8988T (cell line): Measurements from ENCODE around the gene LARGE1.

ENCODE experiments used
- DNase-seq: peaks from one replicate; pipeline ENCODE4 v3.0.0; 2011

Gene LARGE1

DNA sequence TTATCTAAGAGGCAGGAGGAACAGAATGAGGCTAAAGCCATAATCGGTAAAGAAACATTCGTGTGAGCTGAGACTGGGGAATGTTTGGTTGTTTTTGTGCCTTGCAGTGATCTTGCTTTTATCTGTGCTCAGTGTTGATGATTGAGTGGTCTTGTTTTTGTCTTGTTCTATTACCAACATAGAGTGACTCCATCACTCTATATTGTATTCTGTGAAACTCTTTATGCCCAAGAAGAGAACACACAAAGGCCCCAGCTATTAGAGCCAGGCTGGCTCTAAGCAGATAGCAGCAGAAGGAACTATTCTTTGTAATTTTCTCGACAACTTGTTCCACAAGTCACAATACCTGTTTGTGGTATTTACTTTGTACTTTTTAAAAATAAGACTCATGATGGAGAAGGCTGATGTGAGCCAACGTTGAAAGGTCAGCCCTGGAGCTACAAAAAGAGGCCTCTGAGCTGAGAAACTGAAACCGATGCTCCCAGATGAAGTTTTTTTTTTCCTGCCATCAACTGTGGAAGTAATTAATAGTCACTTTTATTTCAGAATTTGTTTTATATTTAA is 68.4 kb downstream of the LARGE1 start:
- no peak for DNase-seq

DNA sequence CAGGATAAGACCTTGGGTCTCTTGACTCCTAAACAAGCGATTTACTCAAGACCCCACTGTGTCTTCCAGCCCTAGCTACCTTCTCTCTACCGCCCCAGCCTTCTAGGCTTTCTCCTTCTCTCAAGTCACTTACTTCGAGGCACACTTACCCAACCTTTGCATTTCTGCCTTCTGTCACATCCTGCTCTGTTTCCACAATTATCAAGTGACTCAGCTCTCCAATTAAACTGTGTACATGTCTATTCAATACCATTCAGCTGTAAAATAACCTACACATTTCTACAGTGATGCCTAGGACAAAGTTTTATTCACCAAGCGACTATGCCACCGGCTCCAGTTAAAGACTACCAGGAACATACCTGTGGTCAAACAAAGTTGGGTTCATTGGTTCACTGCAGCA is 69.0 kb downstream of the LARGE1 start:
- no peak for DNase-seq

DNA sequence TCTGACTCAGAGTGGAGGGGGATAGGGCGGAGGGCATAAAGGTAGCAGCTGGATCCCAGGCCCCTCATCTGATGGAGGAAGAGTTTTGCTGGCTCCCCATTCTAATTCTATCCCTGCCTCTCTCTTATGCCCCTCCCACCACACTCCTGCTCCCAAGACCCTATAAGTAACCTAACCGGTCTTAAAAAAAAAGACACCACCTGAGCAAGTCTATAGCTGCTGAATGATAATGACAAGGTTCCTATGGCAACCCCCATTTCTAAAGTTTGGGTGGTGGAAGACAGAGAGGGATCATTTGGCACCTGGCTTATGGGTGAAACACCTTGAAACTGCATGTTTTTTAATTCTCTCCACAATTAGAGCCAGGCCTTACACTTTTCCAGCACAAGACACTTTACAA is 69.6 kb downstream of the LARGE1 start:
- DNase-seq = no peak

DNA sequence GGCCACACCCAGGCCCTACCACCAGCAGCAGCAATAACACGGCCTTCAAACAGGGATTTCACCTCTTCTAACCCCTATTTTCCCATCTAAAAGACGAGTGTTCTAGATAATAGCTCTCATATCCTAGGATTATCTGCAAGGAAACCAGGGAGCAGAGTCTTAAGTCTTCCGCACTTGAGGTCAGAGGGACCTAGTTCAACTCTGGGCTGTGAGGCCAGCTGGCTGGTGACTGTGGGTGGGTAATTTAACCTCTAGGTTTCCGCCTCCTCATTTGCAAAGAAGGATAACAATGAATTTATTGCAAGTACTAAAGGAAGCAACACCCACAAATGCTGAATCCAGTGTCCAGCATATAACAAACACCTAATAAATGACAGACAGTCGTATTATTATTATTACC is 70.1 kb downstream of the LARGE1 start:
- DNase-seq = no peak

DNA sequence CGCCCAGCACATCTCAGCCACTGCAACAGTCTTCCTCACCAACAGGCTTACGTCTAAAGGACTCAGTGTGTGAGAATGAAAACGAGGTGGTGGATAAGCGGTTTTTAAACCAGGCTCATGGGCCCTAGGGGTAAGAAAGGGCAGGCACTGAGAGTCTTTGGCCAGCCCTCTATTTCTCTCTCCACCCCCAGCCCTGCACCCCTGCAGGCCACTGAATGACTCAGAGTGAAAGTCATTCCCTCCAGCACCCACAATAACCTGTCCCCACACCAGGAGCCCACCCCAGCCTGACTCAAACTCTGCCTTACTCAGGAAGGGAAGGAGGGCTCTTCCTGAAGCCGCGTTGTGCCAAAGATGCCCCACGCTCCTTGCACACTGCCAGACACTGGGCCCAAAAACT is 72.0 kb downstream of the LARGE1 start:
- no peak for DNase-seq

DNA sequence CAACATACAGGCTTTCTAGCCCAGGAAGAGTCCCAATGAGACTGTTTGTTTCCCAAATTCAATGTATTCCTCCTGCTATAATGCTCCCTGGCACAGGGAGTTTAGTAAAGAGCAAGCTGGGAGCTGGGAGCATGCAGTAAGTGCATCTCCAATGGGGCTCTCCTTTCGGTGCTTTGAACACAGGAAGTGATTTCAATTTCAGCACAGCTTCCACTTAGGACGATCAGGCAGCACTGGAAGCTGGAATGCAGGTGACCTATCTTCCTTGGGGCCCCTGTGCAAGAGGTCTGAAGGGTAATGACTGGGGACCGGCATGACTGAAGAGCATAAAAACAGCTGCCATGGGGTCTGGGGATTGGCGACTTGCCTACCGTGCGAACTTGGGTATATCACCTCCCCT is 76.0 kb downstream of the LARGE1 start:
- no peak for DNase-seq

DNA sequence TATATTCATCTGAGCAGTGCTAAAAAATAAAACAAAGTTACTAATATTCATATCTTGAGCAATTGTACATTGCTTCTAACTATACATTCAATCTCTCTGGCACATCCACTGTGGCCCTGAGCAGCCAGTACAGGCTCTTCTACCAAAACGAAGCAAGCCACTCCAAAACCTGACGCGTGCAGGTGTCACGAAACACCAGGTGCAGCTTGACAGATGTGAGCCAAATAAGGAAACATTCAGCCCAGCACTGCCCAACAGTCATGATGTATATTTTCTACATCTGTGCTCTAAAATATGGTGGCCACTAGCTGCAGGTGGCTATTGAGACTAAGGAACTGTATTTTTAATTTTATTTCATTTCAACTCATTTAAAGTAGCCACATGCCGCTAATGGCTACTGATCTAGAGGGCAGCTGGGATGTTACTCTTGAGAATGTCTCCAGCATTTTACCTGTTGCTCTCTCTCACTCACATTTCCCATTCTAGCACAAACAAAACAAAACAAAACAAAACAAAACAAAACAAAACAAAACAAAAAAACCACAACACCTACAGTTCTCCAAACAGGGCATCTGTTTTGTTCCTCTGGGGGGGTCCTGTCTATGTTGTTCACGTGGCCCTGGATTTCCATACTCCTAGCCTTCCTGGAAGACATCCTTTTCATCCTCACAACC is 77.7 kb downstream of the LARGE1 start:
- no peak for DNase-seq

DNA sequence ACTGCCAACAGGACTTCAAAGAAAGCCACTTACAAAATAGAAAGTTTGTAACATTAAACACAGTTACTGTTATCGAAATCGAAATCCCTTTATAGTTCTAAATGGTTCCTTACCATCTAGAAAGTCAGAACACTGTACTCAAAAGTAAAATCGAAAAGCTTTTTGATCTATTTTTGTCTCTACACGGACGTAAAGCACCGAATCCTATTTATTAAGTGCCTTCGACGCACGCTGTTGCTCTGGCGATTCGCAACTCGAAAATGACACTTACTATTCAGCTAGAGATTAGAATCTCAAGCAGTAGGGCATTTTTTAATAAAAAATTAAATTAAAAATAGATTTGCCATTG is 78.3 kb downstream of the LARGE1 start:
- no peak for DNase-seq

DNA sequence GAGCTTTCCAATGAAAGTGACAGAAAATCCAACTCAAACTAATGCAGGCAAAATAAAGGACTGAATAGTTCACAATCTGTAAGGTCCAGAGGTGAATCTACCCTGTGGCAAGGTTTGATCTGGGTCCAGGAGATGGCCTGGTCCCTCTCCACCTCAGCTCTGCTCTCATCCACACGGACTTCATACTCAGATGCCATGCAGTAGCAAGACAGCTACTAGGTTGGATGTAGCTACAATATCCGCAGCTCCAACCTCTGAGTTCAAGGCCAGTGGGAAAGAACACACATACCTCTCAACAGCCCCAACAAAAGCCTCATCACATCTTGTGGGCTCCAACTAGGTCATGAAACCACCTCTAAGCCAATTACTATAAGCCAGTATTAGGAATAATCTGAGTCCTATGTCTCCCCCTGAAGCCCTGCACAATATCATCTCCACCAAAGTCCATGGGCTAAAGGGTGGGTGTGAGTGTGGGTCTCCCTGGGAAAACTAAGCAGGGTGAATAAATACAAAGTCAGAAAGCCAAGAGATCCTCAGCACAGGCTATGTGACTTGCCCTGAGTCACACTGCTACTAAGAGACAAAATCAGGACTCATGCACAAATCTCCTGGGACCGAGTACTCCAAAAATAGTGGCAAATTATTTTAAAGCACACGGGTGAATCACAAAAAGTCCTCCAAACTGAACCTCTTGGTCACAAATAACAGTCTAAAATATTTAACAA is 78.8 kb downstream of the LARGE1 start:
- DNase-seq = no peak

DNA sequence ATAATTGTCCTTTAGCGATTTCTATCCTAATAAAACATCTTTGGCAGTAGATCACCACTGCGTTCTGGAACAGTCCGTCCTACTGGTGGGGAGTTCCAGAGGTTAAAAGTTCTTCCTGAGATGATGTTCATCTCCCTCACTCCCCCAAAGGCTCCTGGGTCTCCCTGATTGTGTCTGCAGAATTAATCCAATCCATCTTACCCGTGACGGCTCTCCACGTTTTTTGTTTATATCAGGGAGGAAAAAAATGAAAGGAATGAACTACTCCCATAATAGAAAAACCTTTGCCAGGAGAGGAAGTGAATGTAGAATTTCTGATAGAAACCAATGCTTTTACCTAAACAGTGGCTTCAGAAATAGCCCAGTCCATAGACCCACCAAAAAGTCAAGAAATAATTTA is 81.6 kb downstream of the LARGE1 start:
- DNase-seq = no peak

DNA sequence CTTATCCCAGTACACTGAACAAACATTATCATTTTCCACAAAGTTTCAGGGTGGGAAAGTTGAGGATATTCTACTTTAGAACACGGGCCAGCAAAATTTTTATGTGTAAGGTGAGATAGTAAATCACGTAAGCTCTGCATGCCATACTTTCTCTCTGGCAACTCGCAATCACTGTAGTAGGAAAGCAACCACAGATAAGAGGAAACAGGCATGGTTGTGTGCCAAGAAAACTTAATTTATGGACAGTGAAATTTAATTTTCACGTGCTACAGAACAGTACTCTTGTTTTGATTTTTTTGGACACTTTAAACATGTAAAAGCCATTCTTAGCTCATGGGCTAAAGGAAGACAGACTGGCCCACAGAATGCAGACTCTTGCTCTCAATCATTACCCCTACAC is 82.5 kb downstream of the LARGE1 start:
- no peak for DNase-seq

DNA sequence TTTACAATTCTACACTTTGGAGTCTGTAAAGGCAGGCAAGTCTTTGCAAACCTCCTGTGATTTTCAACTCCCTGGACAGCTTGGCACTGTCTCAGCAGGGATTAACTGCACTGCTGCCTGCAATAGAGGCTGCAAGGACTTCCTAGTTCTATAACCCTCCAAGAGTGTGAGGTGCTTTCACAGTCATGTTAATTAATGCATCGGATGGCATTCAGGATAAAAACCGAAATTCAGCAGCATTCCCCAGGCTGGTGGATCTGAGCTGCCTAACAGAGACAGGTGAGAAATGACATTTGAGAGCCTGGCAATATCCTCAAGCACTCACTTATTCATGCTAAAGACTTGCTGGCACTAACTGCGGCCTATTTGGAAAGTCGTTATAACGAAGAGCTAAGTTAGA is 85.0 kb downstream of the LARGE1 start:
- DNase-seq = no peak

DNA sequence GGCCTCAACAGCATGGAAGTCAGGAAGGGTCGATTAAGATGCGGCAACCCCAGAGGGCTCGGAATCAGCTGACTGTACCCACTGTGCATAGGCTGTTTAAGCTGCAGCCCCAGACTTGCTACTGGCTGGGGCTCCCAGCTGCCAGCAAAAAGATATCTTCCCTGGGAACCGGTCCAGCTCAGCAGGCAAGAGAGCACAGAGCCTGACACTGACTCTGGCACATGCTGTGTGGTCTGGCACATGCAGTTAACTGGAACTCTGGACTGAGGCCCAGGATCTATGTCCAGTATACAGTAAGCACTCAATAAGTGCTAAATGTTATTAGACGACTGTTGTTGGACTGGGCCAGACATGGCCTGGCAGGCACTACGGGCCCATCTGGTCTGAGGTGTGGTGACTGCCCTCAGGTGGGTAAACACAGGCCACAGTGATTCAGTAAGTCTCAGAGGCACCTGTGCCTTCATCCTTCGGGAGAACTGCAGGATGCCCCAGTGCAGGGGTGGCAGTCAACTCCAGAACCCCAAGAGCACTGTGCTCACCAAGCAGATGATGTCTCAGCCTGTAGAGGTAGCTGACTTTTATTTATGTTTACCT is 87.6 kb downstream of the LARGE1 start:
- DNase-seq = no peak

DNA sequence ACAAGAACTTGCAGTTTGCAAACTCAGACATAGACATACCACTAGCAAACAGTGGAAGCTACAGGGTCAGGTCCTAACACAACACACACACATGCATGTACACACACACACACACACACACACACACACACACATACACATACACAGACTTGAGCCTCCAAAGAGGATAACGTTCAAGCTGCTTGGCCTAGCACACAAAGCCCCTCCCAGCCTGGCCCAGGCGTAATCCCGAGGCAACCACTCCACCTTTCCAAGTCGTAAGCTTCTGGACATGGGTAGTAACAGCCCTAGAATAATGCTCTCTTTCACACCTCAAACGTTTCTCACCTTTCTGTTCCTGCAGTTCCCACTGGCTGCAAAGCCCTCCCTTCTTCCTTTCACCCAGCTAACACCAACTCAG is 88.6 kb downstream of the LARGE1 start:
- DNase-seq = no peak

DNA sequence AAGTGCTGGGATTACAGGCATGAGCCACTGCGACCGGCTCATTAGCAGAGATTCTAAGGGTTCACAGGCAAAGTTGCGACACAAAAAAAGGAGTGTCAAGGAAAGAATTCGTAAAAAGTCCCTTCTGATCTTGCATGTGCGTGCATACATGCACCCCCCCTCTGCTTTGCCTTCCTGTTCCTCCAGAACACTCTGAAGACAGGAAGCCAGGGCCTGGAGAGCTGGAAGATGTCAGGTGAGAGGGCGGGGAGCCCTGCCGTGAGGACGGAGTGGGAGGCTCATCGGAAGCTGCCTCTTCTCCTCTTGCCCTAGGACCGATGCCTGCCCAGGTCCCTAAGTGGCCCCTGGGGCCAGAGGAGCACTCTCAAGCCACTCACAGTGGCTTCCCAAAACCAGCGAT is 89.1 kb downstream of the LARGE1 start:
- no peak for DNase-seq

DNA sequence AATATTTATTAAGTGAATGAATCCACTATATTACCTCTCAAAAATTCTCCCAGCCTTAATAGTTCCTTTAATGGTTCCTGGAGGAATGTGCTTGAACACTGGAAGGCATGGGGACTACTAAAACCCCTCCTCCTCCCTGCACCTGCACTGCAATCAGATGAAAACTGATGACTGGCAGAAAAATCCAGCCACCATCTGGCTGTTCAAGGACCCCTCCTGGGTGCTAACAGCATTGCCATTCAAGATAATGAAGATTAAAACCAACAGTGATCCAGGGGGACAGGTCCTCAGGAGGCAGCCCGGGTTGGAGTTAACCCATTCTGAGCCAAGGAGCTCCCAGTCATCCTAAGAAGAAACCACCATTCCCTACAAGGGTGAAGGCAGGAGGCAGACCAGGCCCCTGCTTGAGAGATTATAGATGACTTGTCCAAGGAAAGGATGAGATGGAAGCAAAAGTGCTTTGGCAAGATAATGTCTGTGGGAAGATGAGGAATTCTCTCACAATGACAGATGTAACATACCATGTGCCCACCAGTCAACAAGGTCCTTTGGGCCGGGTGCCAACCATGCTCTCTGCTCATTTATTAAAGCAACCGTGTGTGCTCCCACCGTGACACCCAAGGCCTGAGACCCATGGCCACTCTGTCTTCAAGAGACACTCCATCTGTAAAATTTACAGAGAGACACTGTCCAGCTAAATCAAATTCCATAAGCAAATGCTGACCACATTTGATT is 90.6 kb downstream of the LARGE1 start:
- no peak for DNase-seq

DNA sequence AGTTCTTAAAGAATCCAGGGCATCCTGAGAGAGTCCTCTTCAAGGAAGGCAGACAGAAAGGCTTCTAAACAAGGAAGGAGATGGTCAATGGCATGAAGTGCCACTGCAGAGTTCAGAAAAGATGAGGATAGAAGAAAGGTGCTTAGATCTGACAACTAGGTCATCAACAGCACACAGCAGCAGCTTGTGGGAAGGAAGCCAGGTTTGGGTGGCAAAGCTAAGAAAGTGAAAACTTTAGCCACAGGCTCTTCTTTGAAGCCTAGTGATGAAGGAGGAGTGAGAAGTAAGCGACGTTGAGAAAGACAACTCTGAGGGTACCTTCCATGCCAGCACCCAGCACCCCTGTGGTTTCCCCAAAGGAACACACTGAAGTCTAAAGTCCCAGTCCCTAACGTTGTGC is 92.0 kb downstream of the LARGE1 start:
- DNase-seq = no peak

DNA sequence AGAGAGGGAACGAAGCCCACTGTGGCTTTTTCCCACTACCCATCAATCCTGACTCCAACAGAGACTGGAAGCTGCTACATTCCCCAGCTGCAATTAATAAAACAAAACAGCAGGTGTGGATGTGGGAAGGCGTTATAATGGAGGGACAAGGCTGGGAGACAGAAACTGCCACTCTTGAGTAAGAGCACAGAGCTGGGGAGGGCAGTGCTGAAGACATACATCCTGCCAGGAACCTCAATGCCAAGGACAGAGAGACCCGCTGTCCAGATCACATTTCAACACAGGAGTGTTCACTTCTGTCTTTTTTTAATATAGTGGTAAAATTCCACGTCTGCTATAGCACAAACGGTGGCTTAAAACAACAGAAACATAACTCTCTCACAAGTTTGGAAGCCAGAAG is 94.5 kb downstream of the LARGE1 start:
- no peak for DNase-seq

DNA sequence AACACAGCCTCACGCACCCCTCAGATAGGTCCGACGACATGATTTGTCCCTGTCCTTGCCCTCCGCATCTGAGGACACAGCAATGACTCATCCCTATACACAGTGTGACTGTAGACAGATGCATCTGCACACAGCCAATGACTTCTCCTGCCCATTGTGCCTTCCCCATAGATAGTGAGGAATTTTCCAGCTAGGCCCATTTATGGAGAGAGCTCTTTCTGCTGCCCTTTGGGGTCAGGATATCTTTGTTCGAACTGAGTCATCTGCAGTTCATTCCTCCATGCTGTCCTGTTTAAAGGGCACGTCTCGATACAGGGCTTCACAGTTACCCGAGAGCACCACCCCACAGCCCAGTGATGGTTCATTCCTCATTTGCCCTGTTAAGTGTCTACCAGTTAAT is 96.7 kb downstream of the LARGE1 start:
- DNase-seq = no peak

DNA sequence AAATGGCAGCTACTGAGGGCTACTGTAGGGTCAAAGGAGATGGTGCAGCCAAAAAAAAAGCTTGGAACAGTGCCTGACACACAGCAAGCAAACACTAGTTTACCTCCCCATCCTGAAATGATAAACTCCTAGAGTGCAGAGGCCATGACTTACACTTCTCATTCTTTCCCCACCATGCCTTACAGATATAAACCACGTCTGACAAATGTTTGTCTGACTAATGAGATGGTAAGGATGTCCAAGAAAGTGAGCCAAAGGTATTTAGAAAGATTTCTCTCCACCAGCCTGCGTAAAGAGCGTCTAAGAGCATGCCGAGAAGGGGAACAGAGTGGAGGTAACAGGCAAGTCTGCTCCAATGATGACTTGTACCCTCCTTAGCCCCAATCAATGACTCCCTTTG is 99.0 kb downstream of the LARGE1 start:
- DNase-seq = no peak

DNA sequence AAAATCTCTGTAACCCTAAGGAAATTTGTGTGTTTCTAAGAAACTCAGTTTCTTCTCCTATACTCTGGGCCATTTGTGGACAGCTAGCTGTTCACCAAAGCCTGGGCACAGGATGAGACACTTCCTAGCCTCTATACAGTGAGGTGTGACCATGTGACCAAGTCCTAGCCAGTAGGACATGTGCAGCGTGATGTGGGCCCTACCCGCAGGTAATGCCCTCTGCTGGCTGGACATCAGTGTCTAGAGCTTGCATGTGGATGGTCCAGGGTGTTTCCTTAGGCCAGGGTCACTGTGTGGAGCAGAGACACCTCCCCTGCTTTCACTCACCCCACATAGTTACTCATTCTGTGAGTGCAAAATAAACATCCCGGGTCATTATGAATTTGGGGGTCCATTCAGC is 100.5 kb downstream of the LARGE1 start:
- DNase-seq = no peak

DNA sequence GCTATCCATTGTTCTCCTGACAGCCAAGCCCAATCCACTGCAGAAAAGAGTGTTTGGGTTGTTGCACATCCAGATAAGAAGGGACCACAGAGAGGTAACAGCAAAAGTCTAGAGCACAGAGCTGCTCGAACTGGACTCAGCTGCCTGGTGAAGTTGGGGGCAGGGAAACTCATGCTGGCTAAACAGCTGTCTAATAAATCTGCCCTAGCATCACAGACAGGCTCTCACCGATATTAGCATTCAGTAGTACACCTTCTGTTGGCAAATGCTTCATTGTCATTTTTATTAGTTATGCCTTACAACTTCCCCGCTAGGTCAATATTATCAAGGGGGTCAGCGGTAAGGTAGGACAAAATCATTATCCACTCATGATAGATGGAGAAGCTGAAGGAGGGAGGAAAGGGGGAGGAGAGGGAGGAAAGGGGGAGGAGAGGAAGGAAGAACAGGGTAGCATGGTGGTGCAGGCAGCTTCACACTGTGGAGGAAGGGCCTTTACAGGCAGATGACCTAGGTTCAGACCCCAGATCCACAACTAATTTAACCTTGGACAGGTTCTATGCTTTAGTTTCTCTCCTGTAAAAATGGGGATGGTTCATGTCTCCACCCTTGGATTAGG is 102.7 kb downstream of the LARGE1 start:
- DNase-seq = no peak

DNA sequence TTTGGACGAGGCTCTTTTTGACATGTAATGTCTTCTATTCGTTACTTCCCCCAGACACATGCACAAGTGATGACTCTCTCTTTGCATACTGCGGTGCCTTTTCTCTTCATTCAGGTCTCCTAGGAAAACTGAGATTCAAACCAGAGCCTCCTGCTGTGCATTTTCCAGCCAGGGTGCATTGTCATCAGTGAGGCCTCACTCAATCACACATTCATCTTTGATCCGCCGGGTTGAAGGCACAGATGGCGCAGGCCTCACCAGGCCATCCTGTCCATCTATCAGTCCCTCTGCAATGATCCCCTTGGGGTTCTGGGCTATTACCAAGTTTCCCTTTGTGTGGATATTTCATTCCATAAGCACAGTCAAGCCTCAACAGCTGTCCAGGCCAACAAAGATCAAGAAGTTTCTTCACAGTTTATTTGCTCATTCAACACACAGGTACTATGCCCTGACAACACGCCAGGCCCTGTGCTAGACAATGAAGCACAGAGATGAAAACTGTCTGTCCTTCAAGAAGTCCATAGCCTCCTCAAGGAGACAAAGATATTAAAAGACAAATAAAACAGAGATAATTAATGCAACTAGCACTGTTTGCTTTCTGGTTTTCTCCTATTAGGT is 107.8 kb downstream of the LARGE1 start:
- DNase-seq = no peak
